K562 (cell line): ENCODE results near the gene CLEC1A. TPM values are rescaled to one million over a fixed set of nuclear protein-coding genes. Genes with fewer than 3 reads are reported as not detected.

Source experiments
- ATAC-seq: fragments of 200-7000 bp; cut with Tn5 transposase; 3 replicates; pipeline ENCODE4 v1.9.1; 2020; ENCODE audit warnings: moderate library complexity
- BruUV-seq: library from RNA; stranded (reverse); fragments of 400-500 nt; replicated peaks from 2 replicates; lab custom pipeline; 2021; lab: Mats Ljungman, UMichigan
- CTCF ChIA-PET: fragments of 300-600 bp; formaldehyde crosslinking; extraction: SDS; loops from one replicate; lab custom pipeline; 2021; ENCODE audit warnings: low intra/inter-chr PET ratio; lab: Yijun Ruan, JAX
- POLR2A ChIA-PET: fragments of 300-600, 350-650 bp; sonication (Branson Sonifier 250); formaldehyde crosslinking; extraction: SDS; loops from one replicate; lab custom pipeline; 2021; ENCODE audit warnings: antibody characterized with exemption, inconsistent platforms; lab: Yijun Ruan, JAX
- DNase-seq, 4 experiments: peaks; one replicate each; pipeline versions ENCODE4 v3.0.0 to v3.0.0-alpha.2; 2011 to 2018; ENCODE audit warnings: low spot score in 3 of 4, mixed read lengths in 3 of 4; ENCODE audit errors: extremely low read depth in 1 of 4
- FAIRE-seq: peaks from 2 replicates; lab custom pipeline; 2011; peaks lifted over from hg19 to GRCh38; lab: Jason Lieb, UNC
- H2AFZ ChIP-seq: 2 replicates; pipeline ENCODE4 v1.6.0; 2011; ENCODE audit warnings: low read depth, low read length, control low read depth, inconsistent platforms
- H3K27ac ChIP-seq: fragments of 200-600 bp; 3 replicates; pipeline ENCODE4 v1.8.0; 2011; ENCODE audit warnings: low read depth, mild to moderate bottlenecking, control low read depth, inconsistent platforms, low read length, moderate library complexity, mixed read lengths; ENCODE audit errors: extremely low read depth
- H3K27me3 ChIP-seq, 2 experiments: fragments of 300-600 bp in 1 of 2; 2 replicates in 1 of 2; 3 replicates in 1 of 2; pipeline versions ENCODE4 v1.6.0 to v1.8.0; 2011; ENCODE audit warnings: inconsistent platforms in 2 of 2, low read length in 2 of 2, mild to moderate bottlenecking in 1 of 2, mixed read lengths in 1 of 2, moderate library complexity in 1 of 2; ENCODE audit not compliant: control insufficient read depth in 2 of 2, insufficient read depth in 2 of 2
- H3K36me3 ChIP-seq: fragments of 300-600 bp; 3 replicates; pipeline ENCODE4 v1.8.0; 2011; ENCODE audit warnings: mild to moderate bottlenecking, low read length, inconsistent platforms; ENCODE audit not compliant: control insufficient read depth, insufficient read depth
- H3K4me1 ChIP-seq, 2 experiments: fragments of 200-600 bp in 1 of 2; replicated peaks in 1 of 2; 2 replicates in 1 of 2; 3 replicates in 1 of 2; pipeline versions ENCODE4 v1.5.1 to v1.8.0; 2011; ENCODE audit warnings: inconsistent platforms in 2 of 2, low read length in 2 of 2, mild to moderate bottlenecking in 1 of 2, mixed read lengths in 1 of 2, moderate library complexity in 1 of 2; ENCODE audit not compliant: control insufficient read depth in 2 of 2, insufficient read depth in 2 of 2
- H3K4me2 ChIP-seq: 2 replicates; pipeline ENCODE4 v1.6.1; 2011; ENCODE audit warnings: low read length, control low read depth, inconsistent platforms, mixed read lengths; ENCODE audit not compliant: insufficient read depth
- H3K4me3 ChIP-seq: fragments of 200-600 bp; sonication (generic), shearing (Covaris generic); 2 replicates; pipeline ENCODE4 v1.5.1; 2016; ENCODE audit warnings: control low read depth, inconsistent platforms
- H3K79me2 ChIP-seq: fragments of 200-600 bp; 3 replicates; pipeline ENCODE4 v1.8.0; 2011; ENCODE audit warnings: low read length, inconsistent platforms; ENCODE audit not compliant: control insufficient read depth, insufficient read depth
- H3K9ac ChIP-seq, 2 experiments: 2 replicates each; pipeline versions ENCODE4 v1.6.0 to v1.6.1; 2011; ENCODE audit warnings: low read depth in 2 of 2, low read length in 2 of 2, control low read depth in 1 of 2, inconsistent platforms in 1 of 2, mild to moderate bottlenecking in 1 of 2, mixed read lengths in 1 of 2; ENCODE audit not compliant: insufficient read depth in 1 of 2
- H3K9me1 ChIP-seq: one replicate; pipeline ENCODE4 v1.6.0; 2011; ENCODE audit warnings: inconsistent platforms, mild to moderate bottlenecking, low read length, moderate library complexity; ENCODE audit not compliant: control insufficient read depth, insufficient read depth
- H3K9me3 ChIP-seq: replicated peaks from 2 replicates; pipeline ENCODE4 v1.5.1; 2011; ENCODE audit warnings: low read depth, low read length, inconsistent platforms; ENCODE audit not compliant: control insufficient read depth, insufficient read depth
- H4K20me1 ChIP-seq: replicated peaks from 2 replicates; pipeline ENCODE4 v1.6.1; 2011; ENCODE audit warnings: low read length, inconsistent platforms, mixed read lengths; ENCODE audit not compliant: control insufficient read depth, insufficient read depth
- ARHGAP35 ChIP-seq: fragments of 450-650 bp; IDR thresholded peaks from 2 replicates; pipeline ENCODE4 v1.6.1; 2018; ENCODE audit not compliant: partially characterized antibody
- CAMTA2 ChIP-seq: fragments of 250-450 bp; sonication (Bioruptor Pico); conservative IDR thresholded peaks from 2 replicates; pipeline ENCODE4 v1.5.1; 2022
- COPS2 ChIP-seq: fragments of 450-650 bp; conservative IDR thresholded peaks from 2 replicates; pipeline ENCODE4 v1.6.1; 2016; ENCODE audit warnings: mild to moderate bottlenecking, moderate library complexity
- JUND ChIP-seq, 2 experiments: IDR thresholded peaks; 2 replicates in 1 of 2; 3 replicates in 1 of 2; pipeline ENCODE4 v1.6.1; 2011; ENCODE audit warnings: borderline replicate concordance in 2 of 2, low read depth in 2 of 2, low read length in 2 of 2, improper control_type of control experiment in 1 of 2, missing biosample characterization in 1 of 2, missing genetic modification characterization in 1 of 2, missing genetic modification reagents in 1 of 2
- LARP7 ChIP-seq: fragments of 450-650 bp; IDR thresholded peaks from 2 replicates; pipeline ENCODE4 v1.6.1; 2016
- MCM2 ChIP-seq: fragments of 450-650 bp; IDR thresholded peaks from 2 replicates; pipeline ENCODE4 v1.6.1; 2017; ENCODE audit warnings: low read depth, mild to moderate bottlenecking
- NFIX ChIP-seq: fragments of 250-450 bp; sonication (Bioruptor Pico); IDR thresholded peaks from 2 replicates; pipeline ENCODE4 v1.4.0; 2020; ENCODE audit warnings: low read depth, mild to moderate bottlenecking, moderate library complexity
- SFPQ ChIP-seq: fragments of 200-400 bp; formaldehyde crosslinking; IDR thresholded peaks from 2 replicates; pipeline ENCODE4 v1.6.1; 2017; ENCODE audit warnings: mild to moderate bottlenecking, low read depth, low read length, moderate library complexity
- SIN3A ChIP-seq, 2 experiments: fragments of 150-350 bp in 1 of 2; IDR thresholded peaks; 2 replicates each; pipeline ENCODE4 v1.6.1; 2011 to 2016; ENCODE audit warnings: borderline replicate concordance in 2 of 2, low read depth in 2 of 2, low read length in 2 of 2, mild to moderate bottlenecking in 2 of 2, moderate library complexity in 2 of 2; ENCODE audit not compliant: control insufficient read depth in 1 of 2
- TSHZ1 ChIP-seq: fragments of 250-450 bp; sonication (Bioruptor Pico); IDR thresholded peaks from 2 replicates; pipeline ENCODE4 v1.4.0; 2020; ENCODE audit warnings: mild to moderate bottlenecking, moderate library complexity
- ZBTB11 ChIP-seq, 3 experiments: fragments of 200-800 bp in 1 of 3; fragments of 250-450 bp in 1 of 3; fragments of 450-650 bp in 1 of 3; sonication (Bioruptor Pico) in 1 of 3; sonication (Bioruptor generic) in 1 of 3; formaldehyde crosslinking in 1 of 3; IDR thresholded peaks; 2 replicates each; pipeline versions ENCODE4 v1.6.1 to v1.8.0; 2016 to 2022; ENCODE audit warnings: mild to moderate bottlenecking in 2 of 3, missing genetic modification characterization in 2 of 3, missing compliant biosample characterization in 1 of 3, moderate library complexity in 1 of 3
- ZNF121 ChIP-seq: sonication (generic); formaldehyde crosslinking; conservative IDR thresholded peaks from 2 replicates; pipeline ENCODE4 v1.8.0; 2022; ENCODE audit warnings: missing genetic modification reagents
- ZSCAN32 ChIP-seq: fragments of 450-650 bp; formaldehyde crosslinking; IDR thresholded peaks from 2 replicates; pipeline ENCODE4 v1.4.0; 2020; ENCODE audit warnings: mild to moderate bottlenecking, moderate library complexity
- WGBS: fragments of 100-300 bp; shearing (Covaris generic); methylation state at CpG from one replicate; pipeline ENCODE4 v1.1.6; 2016; ENCODE audit warnings: low coverage, mixed read lengths; ENCODE audit not compliant: insufficient coverage; ENCODE audit errors: missing lambda C conversion rate; 5-methylcytosine and 5-hydroxymethylcytosine counted together
- in situ Hi-C: fragments of 300-500 bp; cut with MboI; formaldehyde crosslinking; loops from 4 replicates; pipeline ENCODE4 v1.15.0; 2018; ENCODE audit warnings: inconsistent platforms, mixed read lengths
- intact Hi-C: fragments of 100-400 bp; cut with micrococcal nuclease; formaldehyde crosslinking; loops from 2 replicates; pipeline ENCODE4 v1.14.2; 2022
- polyA plus RNA-seq, 8 experiments: library from polyadenylated mRNA; depleted of rRNA in 4 of 8; stranded (reverse) in 5 of 8; unstranded in 3 of 8; fragments of >200 nt; fragmentation: Nextera tagmentation in 2 of 8; fragmentation: Illumina TruSeq in 1 of 8; extraction: Ambion mirVana in 2 of 8; extraction: Trizol in 1 of 8; gene quantifications; 2 replicates each; pipeline versions ENCODE4 v1.2.1 to v1.2.3, GENCODE V29; 2011 to 2014; ENCODE audit warnings: inconsistent platforms in 1 of 8, missing spikeins in 1 of 8
- total RNA-seq, 7 experiments: library from RNA; depleted of rRNA in 6 of 7; stranded (reverse); fragments of >200 nt in 6 of 7; fragmentation: Illumina TruSeq in 2 of 7; extraction: Trizol in 2 of 7; gene quantifications; 2 replicates each; pipeline versions ENCODE4 v1.2.1 to v1.2.3, GENCODE V29; 2011 to 2021; ENCODE audit warnings: low replicate concordance in 1 of 7

The CLEC1A gene
- total and polyA plus RNA-seq, 9 of the 15 experiments (the other 6 are each of a cell fraction or from before 2014, with no cell fraction given): 0.04 TPM; not detected in 8

GRCh38 chr12:10067942-10068341, 30.8 kb downstream of the CLEC1A start:
- WGBS: 0% methylated on average over 3 of the region's 3 CpGs
- Histone ChIP-seq H3K4me3 (no peak overlapping the region), H4K20me1 (no peaks in the 10 kb centered on the region), H3K4me2 (no peak overlapping the region), H3K27ac (no peak overlapping the region), H3K79me2 (no peaks in the 10 kb centered on the region), H3K9me1 (no peaks in the 10 kb centered on the region), H3K9me3 (no peaks in the 10 kb centered on the region), H2AFZ (no peak overlapping the region), H3K27me3 (no peaks in the 10 kb centered on the region; a peak in 2 of 5 replicates), H3K4me1 (no peaks in the 10 kb centered on the region), H3K36me3 (no peaks in the 10 kb centered on the region), H3K9ac (no peak overlapping the region)
- POLR2A ChIA-PET: interaction anchor here (1.1 to 1.3 kb wide), 3 partner anchors 13 to 25 kb away, joined by 3 to 4 read pairs (median 3); no protein-coding TSS in a partner anchor
- FAIRE-seq (no peak), ATAC-seq (no peak), DNase-seq (no peak)
- BruUV-seq: no TSS peak
- in situ Hi-C loops (no loop called here), intact Hi-C loops (no loop called here)
- CTCF ChIA-PET: no interaction called here
- TF ChIP-seq NFIX (CRISPR knock-in tag): no peak
- TF ChIP-seq CAMTA2 (CRISPR knock-in tag): no peak
- no peak for TF ChIP-seq ZNF121 (CRISPR knock-in tag)
- TF ChIP-seq JUND (IDR thresholded peaks at IDR 0.05; ENCODE audit: borderline replicate concordance, low read depth, low read length): no peak
- no peak for TF ChIP-seq JUND (tag; IDR thresholded peaks at IDR 0.05; ENCODE audit: borderline replicate concordance, low read depth, low read length)
- no peak for TF ChIP-seq LARP7
- no peak for TF ChIP-seq MCM2
- TF ChIP-seq TSHZ1 (CRISPR knock-in tag): no peak
- no peak for TF ChIP-seq ZBTB11 (CRISPR knock-in tag; IDR thresholded peaks at IDR 0.05)
- no peak for TF ChIP-seq ZSCAN32 (CRISPR knock-in tag)
- TF ChIP-seq SFPQ: no peak
- TF ChIP-seq ARHGAP35: no peak
- no peak for TF ChIP-seq COPS2
- TF ChIP-seq SIN3A (IDR thresholded peaks at IDR 0.05; ENCODE audit: borderline replicate concordance in 2 of 2, control insufficient read depth in 1 of 2, low read depth in 2 of 2, low read length in 2 of 2): no peak
